ENCODE data around the gene JCHAIN.
A peak's percentile ranks its signal among the peaks of the same experiment; 100 is the strongest.

Gene JCHAIN

GRCh38 chr4:70674191-70674590, 7.9 kb upstream of the JCHAIN start:
- H3F3A ChIP-seq (ENCODE audit: insufficient read depth, low read length): peaks cover 3% of the 10 kb centered on the region; the same call in 1 of the 2 replicates
- H2AFZ ChIP-seq (ENCODE audit: low read length): no peak overlapping the region
- H3K27me3 ChIP-seq (ENCODE audit: insufficient read depth, low read length): no peaks in the 10 kb centered on the region
- no peak overlapping the region for H3K4me3 ChIP-seq (ENCODE audit: low read depth, low read length, poor library complexity, severe bottlenecking)
- peak overlapping the region; percentile 70 for H3K9ac ChIP-seq (ENCODE audit: low read length)
- H3K4me2 ChIP-seq (ENCODE audit: low read length): peak overlapping the region; percentile 79
- H3K9me2 ChIP-seq (ENCODE audit: low read depth, low read length): no peaks in the 10 kb centered on the region
- H3K79me2 ChIP-seq (ENCODE audit: insufficient read depth, low read length): no peaks in the 10 kb centered on the region
- TF ChIP-seq CTCF (IDR thresholded peaks at IDR 0.05; ENCODE audit: low read length) (no peak), EZH2 (IDR thresholded peaks at IDR 0.05; ENCODE audit: borderline replicate concordance, low read length) (no peak)
- no peaks in the 10 kb centered on the region for H3K36me3 ChIP-seq (ENCODE audit: insufficient read depth, low read length)
- peak overlapping the region; percentile 96 for H3K27ac ChIP-seq (ENCODE audit: low read depth, low read length, poor library complexity, severe bottlenecking)
- H3K9me3 ChIP-seq (ENCODE audit: low read length): no peaks in the 10 kb centered on the region
- H3K4me1 ChIP-seq (ENCODE audit: insufficient read depth, low read length, severe bottlenecking): peaks cover 99% of the 10 kb centered on the region
- H4K20me1 ChIP-seq (ENCODE audit: insufficient read depth, low read length): no peaks in the 10 kb centered on the region

- H3K9ac ChIP-seq (ENCODE audit: low read length): no peak overlapping the region
- H3K9me3 ChIP-seq (ENCODE audit: low read length): no peaks in the 10 kb centered on the region
- H3K4me3 ChIP-seq (ENCODE audit: low read depth, low read length, poor library complexity, severe bottlenecking): no peak overlapping the region
- no peaks in the 10 kb centered on the region for H3K27me3 ChIP-seq (ENCODE audit: insufficient read depth, low read length)
- peaks cover 2% of the 10 kb centered on the region for H3K36me3 ChIP-seq (ENCODE audit: insufficient read depth, low read length)
- peaks cover 10% of the 10 kb centered on the region for H3K79me2 ChIP-seq (ENCODE audit: insufficient read depth, low read length)
- no peak overlapping the region for H2AFZ ChIP-seq (ENCODE audit: low read length)
- H3K27ac ChIP-seq (ENCODE audit: low read depth, low read length, poor library complexity, severe bottlenecking): peak overlapping the region; percentile 95
- peaks cover 93% of the 10 kb centered on the region for H3K4me1 ChIP-seq (ENCODE audit: insufficient read depth, low read length, severe bottlenecking)
- H3K4me2 ChIP-seq (ENCODE audit: low read length): no peak overlapping the region
- H3K9me2 ChIP-seq (ENCODE audit: low read depth, low read length): no peaks in the 10 kb centered on the region
- no peak for TF ChIP-seq CTCF (IDR thresholded peaks at IDR 0.05; ENCODE audit: low read length)
- TF ChIP-seq EZH2 (IDR thresholded peaks at IDR 0.05; ENCODE audit: borderline replicate concordance, low read length): no peak
- no peaks in the 10 kb centered on the region for H3F3A ChIP-seq (ENCODE audit: insufficient read depth, low read length)
- H4K20me1 ChIP-seq (ENCODE audit: insufficient read depth, low read length): no peaks in the 10 kb centered on the region
Observed at GRCh38 chr4:70671091-70671490, 4.8 kb upstream of the JCHAIN start.

GRCh38 chr4:70670332-70671014, 4.2 kb upstream of the JCHAIN start:
- Histone ChIP-seq H4K20me1 (ENCODE audit: insufficient read depth, low read length) (no peaks in the 10 kb centered on the region), H3K79me2 (ENCODE audit: insufficient read depth, low read length) (peaks cover 17% of the 10 kb centered on the region), H3K4me3 (ENCODE audit: low read depth, low read length, poor library complexity, severe bottlenecking) (no peak overlapping the region), H3K36me3 (ENCODE audit: insufficient read depth, low read length) (peaks cover 7% of the 10 kb centered on the region), H3K9me2 (ENCODE audit: low read depth, low read length) (no peaks in the 10 kb centered on the region), H3K27ac (ENCODE audit: low read depth, low read length, poor library complexity, severe bottlenecking) (peak overlapping the region; percentile 95), H3K9me3 (ENCODE audit: low read length) (no peaks in the 10 kb centered on the region), H3K4me1 (ENCODE audit: insufficient read depth, low read length, severe bottlenecking) (peaks cover 87% of the 10 kb centered on the region), H3K9ac (ENCODE audit: low read length) (no peak overlapping the region), H3K27me3 (ENCODE audit: insufficient read depth, low read length) (no peaks in the 10 kb centered on the region), H3F3A (ENCODE audit: insufficient read depth, low read length) (no peaks in the 10 kb centered on the region), H3K4me2 (ENCODE audit: low read length) (no peak overlapping the region), H2AFZ (ENCODE audit: low read length) (no peak overlapping the region)
- no peak for TF ChIP-seq CTCF (IDR thresholded peaks at IDR 0.05; ENCODE audit: low read length)
- no peak for TF ChIP-seq EZH2 (IDR thresholded peaks at IDR 0.05; ENCODE audit: borderline replicate concordance, low read length)

Measured in OCI-LY1 (cell line).